Measurements from ENCODE around the gene NSRP1.

- no peak for TF ChIP-seq CTCF (IDR thresholded peaks at IDR 0.05)
- no peak for TF ChIP-seq POLR2AphosphoS5 (IDR thresholded peaks at IDR 0.05)
- no peak for TF ChIP-seq POLR2A (IDR thresholded peaks at IDR 0.05)
Observed at GRCh38 chr17:30132615-30133014, 16.0 kb downstream of the NSRP1 start.
